Measurements from ENCODE around the gene LARGE1. TPM values are rescaled to one million over a fixed set of nuclear protein-coding genes. Genes with fewer than 3 reads are reported as not detected.

LARGE1 gene
- total RNA-seq, 2 experiments from 2014 or later, result 0.58 to 1.1 TPM

- DNase-seq (no peak), ATAC-seq (no peak)
- H3K4me3 Mint-ChIP-seq, result no peak overlapping the region
- peaks cover 2% of the 10 kb centered on the region for H3K36me3 Mint-ChIP-seq
- H3K4me1 Mint-ChIP-seq, result no peaks in the 10 kb centered on the region
- CTCF ChIA-PET, result no interaction called here
- peaks cover 30% of the 10 kb centered on the region for H3K9me3 Mint-ChIP-seq (ENCODE audit: low read depth)
- H3K27ac Mint-ChIP-seq, result no peak overlapping the region
- no peaks in the 10 kb centered on the region for H3K27me3 Mint-ChIP-seq
These were observed 121.9 kb downstream of the LARGE1 start for GRCh38 chr22:33798401-33798800.

- no peaks in the 10 kb centered on the region for H3K27me3 Mint-ChIP-seq
- no peak overlapping the region for H3K4me3 Mint-ChIP-seq
- H3K27ac Mint-ChIP-seq, result no peak overlapping the region
- H3K36me3 Mint-ChIP-seq, result peaks cover 2% of the 10 kb centered on the region
- H3K9me3 Mint-ChIP-seq (ENCODE audit: low read depth), result peaks cover 30% of the 10 kb centered on the region
- no peak for ATAC-seq
- DNase-seq, result no peak
- CTCF ChIA-PET, result no interaction called here
- no peaks in the 10 kb centered on the region for H3K4me1 Mint-ChIP-seq
These were observed 123.8 kb downstream of the LARGE1 start for GRCh38 chr22:33796494-33796893.

GRCh38 chr22:33793475-33793874 lies 126.8 kb downstream of the LARGE1 start:
- ATAC-seq, result no peak
- Mint-ChIP-seq H3K27ac (no peak overlapping the region), H3K4me1 (no peaks in the 10 kb centered on the region), H3K27me3 (no peaks in the 10 kb centered on the region), H3K36me3 (peaks cover 2% of the 10 kb centered on the region), H3K9me3 (ENCODE audit: low read depth) (peaks cover 23% of the 10 kb centered on the region), H3K4me3 (no peak overlapping the region)
- no peak for DNase-seq
- CTCF ChIA-PET, result interaction anchor here (0.6 kb wide), 1 partner anchor 32 kb away, joined by 3 read pairs; no protein-coding TSS in a partner anchor

GRCh38 chr22:33792832-33793231 lies 127.4 kb downstream of the LARGE1 start:
- H3K27me3 Mint-ChIP-seq, result no peaks in the 10 kb centered on the region
- no peaks in the 10 kb centered on the region for H3K4me1 Mint-ChIP-seq
- no peak overlapping the region for H3K27ac Mint-ChIP-seq
- CTCF ChIA-PET, result interaction anchor here (0.6 kb wide), 1 partner anchor 31 kb away, joined by 3 read pairs; no protein-coding TSS in a partner anchor
- peaks cover 27% of the 10 kb centered on the region for H3K9me3 Mint-ChIP-seq (ENCODE audit: low read depth)
- ATAC-seq (no peak), DNase-seq (no peak)
- no peak overlapping the region for H3K4me3 Mint-ChIP-seq
- H3K36me3 Mint-ChIP-seq, result peaks cover 2% of the 10 kb centered on the region

- ATAC-seq (no peak), DNase-seq (no peak)
- peaks cover 26% of the 10 kb centered on the region for H3K9me3 Mint-ChIP-seq (ENCODE audit: low read depth)
- no peaks in the 10 kb centered on the region for H3K36me3 Mint-ChIP-seq
- CTCF ChIA-PET, result no interaction called here
- no peak overlapping the region for H3K4me3 Mint-ChIP-seq
- H3K27me3 Mint-ChIP-seq, result no peaks in the 10 kb centered on the region
- no peak overlapping the region for H3K27ac Mint-ChIP-seq
- H3K4me1 Mint-ChIP-seq, result no peaks in the 10 kb centered on the region
These were observed 130.5 kb downstream of the LARGE1 start for GRCh38 chr22:33789690-33790253.

GRCh38 chr22:33788927-33789326 lies 131.3 kb downstream of the LARGE1 start:
- Mint-ChIP-seq H3K27ac (no peak overlapping the region), H3K4me3 (no peak overlapping the region), H3K27me3 (no peaks in the 10 kb centered on the region), H3K4me1 (no peaks in the 10 kb centered on the region), H3K9me3 (ENCODE audit: low read depth) (peaks cover 26% of the 10 kb centered on the region), H3K36me3 (no peaks in the 10 kb centered on the region)
- CTCF ChIA-PET, result no interaction called here
- DNase-seq, result no peak
- ATAC-seq, result no peak

- ATAC-seq (no peak), DNase-seq (no peak)
- CTCF ChIA-PET, result no interaction called here
- Mint-ChIP-seq H3K27me3 (no peaks in the 10 kb centered on the region), H3K4me3 (no peak overlapping the region), H3K27ac (no peak overlapping the region), H3K36me3 (no peaks in the 10 kb centered on the region), H3K4me1 (no peaks in the 10 kb centered on the region), H3K9me3 (ENCODE audit: low read depth) (peaks cover 26% of the 10 kb centered on the region)
These were observed 132.4 kb downstream of the LARGE1 start for GRCh38 chr22:33787645-33788456.

GRCh38 chr22:33786149-33786548 lies 134.1 kb downstream of the LARGE1 start:
- DNase-seq (no peak), ATAC-seq (no peak)
- CTCF ChIA-PET, result no interaction called here
- peaks cover 22% of the 10 kb centered on the region for H3K9me3 Mint-ChIP-seq (ENCODE audit: low read depth)
- no peaks in the 10 kb centered on the region for H3K36me3 Mint-ChIP-seq
- no peak overlapping the region for H3K27ac Mint-ChIP-seq
- H3K27me3 Mint-ChIP-seq, result no peaks in the 10 kb centered on the region
- H3K4me3 Mint-ChIP-seq, result no peak overlapping the region
- H3K4me1 Mint-ChIP-seq, result no peaks in the 10 kb centered on the region

- CTCF ChIA-PET, result no interaction called here
- DNase-seq (no peak), ATAC-seq (no peak)
- H3K27ac Mint-ChIP-seq, result no peak overlapping the region
- no peaks in the 10 kb centered on the region for H3K4me1 Mint-ChIP-seq
- H3K36me3 Mint-ChIP-seq, result no peaks in the 10 kb centered on the region
- no peak overlapping the region for H3K4me3 Mint-ChIP-seq
- H3K9me3 Mint-ChIP-seq (ENCODE audit: low read depth), result peaks cover 22% of the 10 kb centered on the region
- H3K27me3 Mint-ChIP-seq, result no peaks in the 10 kb centered on the region
These were observed 134.8 kb downstream of the LARGE1 start for GRCh38 chr22:33785283-33785968.

- no peaks in the 10 kb centered on the region for H3K36me3 Mint-ChIP-seq
- ATAC-seq (no peak), DNase-seq (no peak)
- H3K4me1 Mint-ChIP-seq, result no peaks in the 10 kb centered on the region
- no peaks in the 10 kb centered on the region for H3K27me3 Mint-ChIP-seq
- peaks cover 15% of the 10 kb centered on the region for H3K9me3 Mint-ChIP-seq (ENCODE audit: low read depth)
- CTCF ChIA-PET, result no interaction called here
- H3K27ac Mint-ChIP-seq, result no peak overlapping the region
- no peak overlapping the region for H3K4me3 Mint-ChIP-seq
These were observed 138.9 kb downstream of the LARGE1 start for GRCh38 chr22:33781411-33781810.

GRCh38 chr22:33780531-33781136 lies 139.6 kb downstream of the LARGE1 start:
- CTCF ChIA-PET, result no interaction called here
- Mint-ChIP-seq H3K27me3 (no peaks in the 10 kb centered on the region), H3K9me3 (ENCODE audit: low read depth) (peaks cover 15% of the 10 kb centered on the region), H3K27ac (no peak overlapping the region), H3K36me3 (no peaks in the 10 kb centered on the region), H3K4me3 (no peak overlapping the region), H3K4me1 (no peaks in the 10 kb centered on the region)
- ATAC-seq (no peak), DNase-seq (no peak)

- no peaks in the 10 kb centered on the region for H3K4me1 Mint-ChIP-seq
- CTCF ChIA-PET, result no interaction called here
- H3K27ac Mint-ChIP-seq, result no peak overlapping the region
- ATAC-seq (no peak), DNase-seq (no peak)
- no peak overlapping the region for H3K4me3 Mint-ChIP-seq
- no peaks in the 10 kb centered on the region for H3K27me3 Mint-ChIP-seq
- H3K9me3 Mint-ChIP-seq (ENCODE audit: low read depth), result peaks cover 15% of the 10 kb centered on the region
- no peaks in the 10 kb centered on the region for H3K36me3 Mint-ChIP-seq
These were observed 141.0 kb downstream of the LARGE1 start for GRCh38 chr22:33779243-33779642.

GRCh38 chr22:33776491-33776890 lies 143.8 kb downstream of the LARGE1 start:
- CTCF ChIA-PET, result no interaction called here

More at GRCh38 chr22:33776491-33776890, 143.8 kb downstream of the LARGE1 start:
- peaks cover 17% of the 10 kb centered on the region for H3K9me3 Mint-ChIP-seq (ENCODE audit: low read depth)
- ATAC-seq (no peak), DNase-seq (no peak)
- H3K27me3 Mint-ChIP-seq, result no peaks in the 10 kb centered on the region
- no peak overlapping the region for H3K27ac Mint-ChIP-seq
- H3K4me3 Mint-ChIP-seq, result no peak overlapping the region
- H3K4me1 Mint-ChIP-seq, result no peaks in the 10 kb centered on the region
- H3K36me3 Mint-ChIP-seq, result no peaks in the 10 kb centered on the region

Measured in activated CD8-positive, alpha-beta memory T cell treated with anti-CD3 and anti-CD28 coated beads, Interleukin-2, amount 10 ng/mL, durations not matched to agents 7 days and 5 days (primary cell).